ENCODE measurements around the gene GFOD2.
"Not testable (repeated sequence)": the region's sequence is repeated elsewhere in the genome, so short reads cannot be mapped to it uniquely, and the experiment has no call there.

The GFOD2 gene

GRCh38 chr16:67701420-67701819, 17.7 kb downstream of the GFOD2 start:
- Histone ChIP-seq H3K4me3 (ENCODE audit: low read depth in 1 of 2, low read length in 2 of 2) (no peak overlapping the region), H3K36me3 (ENCODE audit: control insufficient read depth in 1 of 2, insufficient read depth in 2 of 2, low read length in 2 of 2) (no peaks in the 10 kb centered on the region), H3K27ac (ENCODE audit: low read length) (no peak overlapping the region), H3K27me3 (ENCODE audit: low read depth, low read length) (no peaks in the 10 kb centered on the region), H3K9me3 (ENCODE audit: control insufficient read depth in 1 of 2, low read length in 2 of 2) (no peaks in the 10 kb centered on the region), H3K4me1 (ENCODE audit: control insufficient read depth in 1 of 2, insufficient read depth in 2 of 2, low read length in 2 of 2) (no peaks in the 10 kb centered on the region)

- H3K36me3 ChIP-seq (ENCODE audit: control insufficient read depth in 1 of 2, insufficient read depth in 2 of 2, low read length in 2 of 2) = no peaks in the 10 kb centered on the region
- no peaks in the 10 kb centered on the region for H3K27me3 ChIP-seq (ENCODE audit: low read depth, low read length)
- H3K4me3 ChIP-seq (ENCODE audit: low read depth in 1 of 2, low read length in 2 of 2) = no peak overlapping the region
Measured at GRCh38 chr16:67699265-67699664, 19.9 kb downstream of the GFOD2 start.

GRCh38 chr16:67697422-67698185, 21.5 kb downstream of the GFOD2 start:
- H3K27me3 ChIP-seq (ENCODE audit: low read depth, low read length) = no peaks in the 10 kb centered on the region
- H3K27ac ChIP-seq (ENCODE audit: low read length) = no peak overlapping the region
- H3K36me3 ChIP-seq (ENCODE audit: control insufficient read depth in 1 of 2, insufficient read depth in 2 of 2, low read length in 2 of 2) = no peaks in the 10 kb centered on the region
- H3K9me3 ChIP-seq (ENCODE audit: control insufficient read depth in 1 of 2, low read length in 2 of 2) = no peaks in the 10 kb centered on the region
- no peak overlapping the region for H3K4me3 ChIP-seq (ENCODE audit: low read depth in 1 of 2, low read length in 2 of 2)
- H3K4me1 ChIP-seq (ENCODE audit: control insufficient read depth in 1 of 2, insufficient read depth in 2 of 2, low read length in 2 of 2) = no peaks in the 10 kb centered on the region

More at GRCh38 chr16:67699265-67699664, 19.9 kb downstream of the GFOD2 start:
- H3K4me1 ChIP-seq (ENCODE audit: control insufficient read depth in 1 of 2, insufficient read depth in 2 of 2, low read length in 2 of 2) = no peaks in the 10 kb centered on the region
- H3K9me3 ChIP-seq (ENCODE audit: control insufficient read depth in 1 of 2, low read length in 2 of 2) = no peaks in the 10 kb centered on the region
- no peak overlapping the region for H3K27ac ChIP-seq (ENCODE audit: low read length)

- no peak overlapping the region for H3K27ac ChIP-seq (ENCODE audit: low read length)
- H3K4me1 ChIP-seq (ENCODE audit: control insufficient read depth in 1 of 2, insufficient read depth in 2 of 2, low read length in 2 of 2) = no peaks in the 10 kb centered on the region
- no peak overlapping the region for H3K4me3 ChIP-seq (ENCODE audit: low read depth in 1 of 2, low read length in 2 of 2)
- H3K27me3 ChIP-seq (ENCODE audit: low read depth, low read length) = no peaks in the 10 kb centered on the region
- H3K9me3 ChIP-seq (ENCODE audit: control insufficient read depth in 1 of 2, low read length in 2 of 2) = no peaks in the 10 kb centered on the region
- no peaks in the 10 kb centered on the region for H3K36me3 ChIP-seq (ENCODE audit: control insufficient read depth in 1 of 2, insufficient read depth in 2 of 2, low read length in 2 of 2)
Measured at GRCh38 chr16:67694611-67695010, 24.5 kb downstream of the GFOD2 start.

GRCh38 chr16:67693517-67694285, 25.4 kb downstream of the GFOD2 start:
- not testable (repeated sequence) for H3K27me3 ChIP-seq (ENCODE audit: low read depth, low read length); H3K27ac ChIP-seq (ENCODE audit: low read length); H3K36me3 ChIP-seq (ENCODE audit: control insufficient read depth in 1 of 2, insufficient read depth in 2 of 2, low read length in 2 of 2); H3K4me1 ChIP-seq (ENCODE audit: control insufficient read depth in 1 of 2, insufficient read depth in 2 of 2, low read length in 2 of 2); H3K9me3 ChIP-seq (ENCODE audit: control insufficient read depth in 1 of 2, low read length in 2 of 2); H3K4me3 ChIP-seq (ENCODE audit: low read depth in 1 of 2, low read length in 2 of 2)

- Histone ChIP-seq H3K27ac (ENCODE audit: low read length) (peak overlapping the region; percentile 16), H3K9me3 (ENCODE audit: control insufficient read depth in 1 of 2, low read length in 2 of 2) (no peaks in the 10 kb centered on the region), H3K36me3 (ENCODE audit: control insufficient read depth in 1 of 2, insufficient read depth in 2 of 2, low read length in 2 of 2) (peaks cover 13 to 15% of the 10 kb centered on the region in 2 donors), H3K4me1 (ENCODE audit: control insufficient read depth in 1 of 2, insufficient read depth in 2 of 2, low read length in 2 of 2) (no peaks in the 10 kb centered on the region), H3K27me3 (ENCODE audit: low read depth, low read length) (no peaks in the 10 kb centered on the region), H3K4me3 (ENCODE audit: low read depth in 1 of 2, low read length in 2 of 2) (no peak overlapping the region)
Measured at GRCh38 chr16:67685388-67686112, 33.6 kb downstream of the GFOD2 start.

GRCh38 chr16:67683767-67684166, 35.3 kb downstream of the GFOD2 start:
- H3K27ac ChIP-seq (ENCODE audit: low read length) = no peak overlapping the region
- no peaks in the 10 kb centered on the region for H3K9me3 ChIP-seq (ENCODE audit: control insufficient read depth in 1 of 2, low read length in 2 of 2)
- H3K36me3 ChIP-seq (ENCODE audit: control insufficient read depth in 1 of 2, insufficient read depth in 2 of 2, low read length in 2 of 2) = peaks cover 13 to 15% of the 10 kb centered on the region in 2 donors
- H3K27me3 ChIP-seq (ENCODE audit: low read depth, low read length) = no peaks in the 10 kb centered on the region
- H3K4me1 ChIP-seq (ENCODE audit: control insufficient read depth in 1 of 2, insufficient read depth in 2 of 2, low read length in 2 of 2) = no peaks in the 10 kb centered on the region
- H3K4me3 ChIP-seq (ENCODE audit: low read depth in 1 of 2, low read length in 2 of 2) = no peak overlapping the region

- no peak overlapping the region for H3K27ac ChIP-seq (ENCODE audit: low read length)
- H3K9me3 ChIP-seq (ENCODE audit: control insufficient read depth in 1 of 2, low read length in 2 of 2) = no peaks in the 10 kb centered on the region
- no peaks in the 10 kb centered on the region for H3K27me3 ChIP-seq (ENCODE audit: low read depth, low read length)
- H3K36me3 ChIP-seq (ENCODE audit: control insufficient read depth in 1 of 2, insufficient read depth in 2 of 2, low read length in 2 of 2) = peaks cover 11 to 12% of the 10 kb centered on the region in 2 donors
- peaks cover 0 to 3% of the 10 kb centered on the region in 2 donors for H3K4me1 ChIP-seq (ENCODE audit: control insufficient read depth in 1 of 2, insufficient read depth in 2 of 2, low read length in 2 of 2)
- H3K4me3 ChIP-seq (ENCODE audit: low read depth in 1 of 2, low read length in 2 of 2) = no peak overlapping the region
Measured at GRCh38 chr16:67679935-67680897, 38.9 kb downstream of the GFOD2 start.

- Histone ChIP-seq H3K4me1 (ENCODE audit: control insufficient read depth in 1 of 2, insufficient read depth in 2 of 2, low read length in 2 of 2) (peaks cover 3 to 4% of the 10 kb centered on the region in 2 donors), H3K4me3 (ENCODE audit: low read depth in 1 of 2, low read length in 2 of 2) (no peak overlapping the region), H3K9me3 (ENCODE audit: control insufficient read depth in 1 of 2, low read length in 2 of 2) (no peaks in the 10 kb centered on the region), H3K27ac (ENCODE audit: low read length) (no peak overlapping the region), H3K27me3 (ENCODE audit: low read depth, low read length) (no peaks in the 10 kb centered on the region), H3K36me3 (ENCODE audit: control insufficient read depth in 1 of 2, insufficient read depth in 2 of 2, low read length in 2 of 2) (peaks cover 0 to under 1% of the 10 kb centered on the region in 2 donors)
Measured at GRCh38 chr16:67678354-67679023, 40.6 kb downstream of the GFOD2 start.

GRCh38 chr16:67677712-67678111, 41.4 kb downstream of the GFOD2 start:
- Histone ChIP-seq H3K4me3 (ENCODE audit: low read depth in 1 of 2, low read length in 2 of 2) (no peak overlapping the region), H3K27ac (ENCODE audit: low read length) (no peak overlapping the region), H3K27me3 (ENCODE audit: low read depth, low read length) (no peaks in the 10 kb centered on the region), H3K36me3 (ENCODE audit: control insufficient read depth in 1 of 2, insufficient read depth in 2 of 2, low read length in 2 of 2) (no peaks in the 10 kb centered on the region), H3K9me3 (ENCODE audit: control insufficient read depth in 1 of 2, low read length in 2 of 2) (no peaks in the 10 kb centered on the region), H3K4me1 (ENCODE audit: control insufficient read depth in 1 of 2, insufficient read depth in 2 of 2, low read length in 2 of 2) (peaks cover 9 to 11% of the 10 kb centered on the region in 2 donors)

Data from muscle layer of duodenum (tissue), 2 donors.